ENCODE measurements around the gene DPYD.

The DPYD gene

GRCh38 chr1:97920832-97921571, at the start of gene DPYD:
Gene DPYD, minus strand, starts transcription at chr1:97921034. Its CDS starts 112 bp downstream, at chr1:97920922.
- peak; percentile 83 for DNase-seq (ENCODE audit: low read depth)

- DNase-seq (ENCODE audit: low read depth) = no peak
Measured at GRCh38 chr1:97960470-97960869, 39.6 kb upstream of the DPYD start.

- DNase-seq (ENCODE audit: low read depth) = no peak
Measured at GRCh38 chr1:97947695-97948094, 26.9 kb upstream of the DPYD start.

GRCh38 chr1:97943354-97943753, 22.5 kb upstream of the DPYD start:
- peak; percentile 62 for DNase-seq (ENCODE audit: low read depth)

- DNase-seq (ENCODE audit: low read depth) = no peak
Measured at GRCh38 chr1:97942161-97943123, 21.6 kb upstream of the DPYD start.

GRCh38 chr1:97938285-97938642, 17.4 kb upstream of the DPYD start:
- DNase-seq (ENCODE audit: low read depth) = no peak

GRCh38 chr1:97936976-97937375, 16.1 kb upstream of the DPYD start:
- no peak for DNase-seq (ENCODE audit: low read depth)

- no peak for DNase-seq (ENCODE audit: low read depth)
Measured at GRCh38 chr1:97934491-97934890, 13.7 kb upstream of the DPYD start.

- DNase-seq (ENCODE audit: low read depth) = no peak
Measured at GRCh38 chr1:97929874-97930851, 9.3 kb upstream of the DPYD start.

- no peak for DNase-seq (ENCODE audit: low read depth)
Measured at GRCh38 chr1:97926017-97926708, 5.3 kb upstream of the DPYD start.

GRCh38 chr1:97925151-97925550, 4.3 kb upstream of the DPYD start:
- no peak for DNase-seq (ENCODE audit: low read depth)

- DNase-seq (ENCODE audit: low read depth) = no peak
Measured at GRCh38 chr1:97923811-97924210, 3.0 kb upstream of the DPYD start.

- no peak for DNase-seq (ENCODE audit: low read depth)
Measured at GRCh38 chr1:97920276-97920831, 480 bp downstream of the DPYD start.

- no peak for DNase-seq (ENCODE audit: low read depth)
Measured at GRCh38 chr1:97919585-97920261, 1.1 kb downstream of the DPYD start.

- no peak for DNase-seq (ENCODE audit: low read depth)
Measured at GRCh38 chr1:97918961-97919360, 1.9 kb downstream of the DPYD start.

- DNase-seq (ENCODE audit: low read depth) = no peak
Measured at GRCh38 chr1:97913506-97914139, 7.2 kb downstream of the DPYD start.

- DNase-seq (ENCODE audit: low read depth) = no peak
Measured at GRCh38 chr1:97911266-97912215, 9.3 kb downstream of the DPYD start.

- no peak for DNase-seq (ENCODE audit: low read depth)
Measured at GRCh38 chr1:97909266-97909665, 11.6 kb downstream of the DPYD start.

GRCh38 chr1:97907886-97908285, 12.9 kb downstream of the DPYD start:
- DNase-seq (ENCODE audit: low read depth) = no peak

Measured in HS-27A (cell line).